Keratinocyte (primary cell): Measurements from ENCODE around the gene SRSF1. TPM values are rescaled to one million over a fixed set of nuclear protein-coding genes. Genes with fewer than 3 reads are reported as not detected.

ENCODE experiments used
- DNase-seq: peaks from one replicate; pipeline ENCODE4 v3.0.0-alpha.2; 2011; ENCODE audit warnings: low read depth, missing footprints, low spot score
- FAIRE-seq: peaks from 2 replicates; lab custom pipeline; 2011; peaks lifted over from hg19 to GRCh38; lab: Jason Lieb, UNC
- H2AFZ ChIP-seq: 2 replicates; pipeline ENCODE4 v1.6.0; 2012; ENCODE audit warnings: low read length, control low read depth, inconsistent platforms; ENCODE audit not compliant: control insufficient read depth
- H3K27ac ChIP-seq: 2 replicates; pipeline ENCODE4 v1.5.1; 2011; ENCODE audit warnings: low read length; ENCODE audit not compliant: control insufficient read depth, insufficient read depth
- H3K27me3 ChIP-seq: 3 replicates; pipeline ENCODE4 v1.6.0; 2011; ENCODE audit warnings: low read length; ENCODE audit not compliant: control insufficient read depth, insufficient read depth; ENCODE audit errors: extremely low read depth
- H3K36me3 ChIP-seq, 2 experiments: 2 replicates in 1 of 2; 3 replicates in 1 of 2; pipeline ENCODE4 v1.5.1; 2011; ENCODE audit warnings: low read length in 2 of 2, mild to moderate bottlenecking in 1 of 2; ENCODE audit not compliant: control insufficient read depth in 2 of 2, insufficient read depth in 2 of 2; ENCODE audit errors: extremely low read depth in 1 of 2
- H3K4me1 ChIP-seq: 3 replicates; pipeline ENCODE4 v1.5.1; 2011; ENCODE audit warnings: low read length; ENCODE audit not compliant: control insufficient read depth, insufficient read depth; ENCODE audit errors: extremely low read depth
- H3K4me2 ChIP-seq: 3 replicates; pipeline ENCODE4 v1.6.0; 2011; ENCODE audit warnings: low read depth, low read length; ENCODE audit not compliant: control insufficient read depth, insufficient read depth; ENCODE audit errors: extremely low read depth
- H3K4me3 ChIP-seq, 3 experiments: fragments of 200-600 bp in 1 of 3; sonication (generic) in 1 of 3; 2 replicates in 2 of 3; 3 replicates in 1 of 3; pipeline ENCODE4 v1.5.1; 2011 to 2016; ENCODE audit warnings: low read length in 3 of 3, mild to moderate bottlenecking in 3 of 3, control low read depth in 2 of 3, inconsistent platforms in 1 of 3, low read depth in 1 of 3, mixed read lengths in 1 of 3, mixed run types in 1 of 3, moderate library complexity in 1 of 3; ENCODE audit not compliant: control insufficient read depth in 2 of 3, insufficient read depth in 2 of 3; ENCODE audit errors: extremely low read depth in 1 of 3
- H3K79me2 ChIP-seq: 2 replicates; pipeline ENCODE4 v1.6.0; 2012; ENCODE audit warnings: low read length; ENCODE audit not compliant: control insufficient read depth, insufficient read depth
- H3K9ac ChIP-seq: 3 replicates; pipeline ENCODE4 v1.6.0; 2011; ENCODE audit warnings: low read length; ENCODE audit not compliant: control insufficient read depth, insufficient read depth; ENCODE audit errors: extremely low read depth
- H3K9me1 ChIP-seq: 3 replicates; pipeline ENCODE4 v1.6.0; 2011; ENCODE audit warnings: low read length; ENCODE audit not compliant: control insufficient read depth, insufficient read depth; ENCODE audit errors: extremely low read depth
- H3K9me3 ChIP-seq: 2 replicates; pipeline ENCODE4 v1.5.1; 2012; ENCODE audit warnings: low read depth, low read length; ENCODE audit not compliant: control insufficient read depth
- H4K20me1 ChIP-seq: 3 replicates; pipeline ENCODE4 v1.6.0; 2011; ENCODE audit warnings: low read length; ENCODE audit not compliant: control insufficient read depth, insufficient read depth; ENCODE audit errors: extremely low read depth
- EZH2 ChIP-seq: IDR thresholded peaks from one replicate; pipeline ENCODE4 v1.6.1; 2012; ENCODE audit warnings: inconsistent platforms, mild to moderate bottlenecking, low read length, moderate library complexity
- dilution Hi-C: fragments of 300-500 bp; cut with MboI; formaldehyde crosslinking; loops from one replicate; pipeline ENCODE4 v1.7.0; 2020; ENCODE audit warnings: low sequenced_read_pairs; ENCODE audit not compliant: extremely low pct_ligation_motif_present
- polyA minus RNA-seq, 3 experiments: library from RNA; depleted of rRNA, polyadenylated mRNA; stranded (reverse); fragments of >200 nt; gene quantifications; 1 replicate in 1 of 3; 2 replicates in 1 of 3; 3 replicates in 1 of 3; pipeline ENCODE4 v1.2.3, GENCODE V29; 2011
- polyA plus RNA-seq, 5 experiments: library from polyadenylated mRNA; depleted of rRNA in 3 of 5; stranded (reverse) in 3 of 5; stranded (forward) in 1 of 5; unstranded in 1 of 5; fragments of >200 nt; gene quantifications; 1 replicate in 1 of 5; 2 replicates in 3 of 5; 3 replicates in 1 of 5; pipeline versions ENCODE4 v1.2.1 to v1.2.3, GENCODE V29; 2011 to 2012; ENCODE audit warnings: missing spikeins in 2 of 5, low read depth in 1 of 5, low replicate concordance in 1 of 5
- TF ChIP-seq, protein P1 (sequence below), 3 experiments: IDR thresholded peaks in 1 of 3; conservative IDR thresholded peaks in 1 of 3; optimal IDR thresholded peaks in 1 of 3; 2 replicates in 2 of 3; 3 replicates in 1 of 3; pipeline versions ENCODE3 to v1.5.1; 2011; ENCODE audit warnings: low read length in 3 of 3, mild to moderate bottlenecking in 3 of 3, moderate library complexity in 2 of 3, control low read depth in 1 of 3, inconsistent platforms in 1 of 3; ENCODE audit not compliant: insufficient read depth in 2 of 3; ENCODE audit errors: extremely low read depth in 1 of 3

Gene SRSF1, protein sequence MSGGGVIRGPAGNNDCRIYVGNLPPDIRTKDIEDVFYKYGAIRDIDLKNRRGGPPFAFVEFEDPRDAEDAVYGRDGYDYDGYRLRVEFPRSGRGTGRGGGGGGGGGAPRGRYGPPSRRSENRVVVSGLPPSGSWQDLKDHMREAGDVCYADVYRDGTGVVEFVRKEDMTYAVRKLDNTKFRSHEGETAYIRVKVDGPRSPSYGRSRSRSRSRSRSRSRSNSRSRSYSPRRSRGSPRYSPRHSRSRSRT
- polyA plus RNA-seq, result 149 to 272 TPM (median 167 TPM) in 3 replicates
- 213 TPM for polyA plus RNA-seq (2011; ENCODE audit: low read depth)
- polyA plus RNA-seq (2011; cell fraction: cytosol; rRNA removed), result 111 and 149 TPM in 2 replicates
- 170 and 203 TPM in 2 replicates for polyA plus RNA-seq (2011; cell fraction: nucleus; rRNA removed)
- 59.2 and 242 TPM in 2 replicates for polyA plus RNA-seq (2012; ENCODE audit: low replicate concordance)
- 172 to 282 TPM (median 183 TPM) in 3 replicates for polyA minus RNA-seq
- polyA minus RNA-seq (2011; cell fraction: cytosol; rRNA and poly(A)+ RNA removed), result 254 TPM
- 194 and 199 TPM in 2 replicates for polyA minus RNA-seq (2011; cell fraction: nucleus; rRNA and poly(A)+ RNA removed)

DNA sequence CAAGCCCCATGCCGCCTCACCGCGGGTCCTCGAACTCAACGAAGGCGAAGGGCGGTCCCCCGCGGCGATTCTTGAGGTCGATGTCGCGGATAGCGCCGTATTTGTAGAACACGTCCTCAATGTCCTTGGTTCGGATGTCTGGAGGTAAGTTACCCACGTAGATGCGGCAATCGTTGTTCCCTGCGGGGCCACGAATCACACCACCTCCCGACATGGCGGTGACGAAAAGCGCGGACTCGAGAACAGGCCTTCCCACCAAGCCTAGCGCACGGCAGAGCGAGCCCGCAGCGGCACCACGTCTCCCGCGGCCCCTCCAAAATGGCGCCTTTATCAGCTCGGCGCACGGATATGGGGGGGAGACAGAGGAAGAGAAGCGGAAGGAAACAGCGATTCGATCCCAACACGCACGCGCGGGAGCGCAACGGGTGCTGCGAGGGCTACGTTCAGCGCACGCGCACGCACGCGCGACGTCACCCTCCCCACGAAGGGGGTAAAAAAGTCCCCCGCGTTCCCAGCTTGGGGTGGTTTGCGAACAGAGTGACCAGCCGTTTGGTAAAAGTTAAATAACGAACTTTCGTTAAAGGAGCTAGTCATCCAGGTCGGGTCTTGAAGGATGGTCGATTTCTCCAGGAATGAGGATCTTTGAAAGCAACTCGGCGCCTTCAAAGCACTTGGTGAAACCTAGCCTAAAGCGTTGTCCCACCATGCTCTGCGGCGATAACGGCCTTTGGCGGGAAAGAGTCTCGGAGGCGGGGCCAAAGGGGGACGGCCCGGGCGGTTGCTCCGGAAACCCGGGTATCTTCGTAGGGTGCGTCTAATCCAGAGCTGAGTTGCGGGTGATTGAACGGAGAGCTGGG is at the start of gene SRSF1:
Gene SRSF1, minus strand, starts transcription at position 323 of the 857 bp plus-strand sequence. Its CDS starts 109 bp downstream, at position 214.
- Histone ChIP-seq H3K4me3 (peak within 1 kb of the TSS; percentile 98 to 99 (median 99)), H4K20me1 (peaks cover 25% of the 10 kb centered on the region), H3K9ac (peak within 1 kb of the TSS; percentile 100), H3K79me2 (peaks cover 49% of the 10 kb centered on the region), H3K4me2 (peak within 1 kb of the TSS; percentile 100), H3K4me1 (peaks cover 42% of the 10 kb centered on the region), H3K36me3 (peaks cover 15 to 36% of the 10 kb centered on the region in 2 experiments), H3K27ac (peak within 1 kb of the TSS; percentile 99), H3K9me1 (no peaks in the 10 kb centered on the region), H2AFZ (peak within 1 kb of the TSS; percentile 99), H3K27me3 (no peaks in the 10 kb centered on the region), H3K9me3 (no peaks in the 10 kb centered on the region)
- dilution Hi-C loops, result no loop called here
- TF ChIP-seq, protein P1, sequence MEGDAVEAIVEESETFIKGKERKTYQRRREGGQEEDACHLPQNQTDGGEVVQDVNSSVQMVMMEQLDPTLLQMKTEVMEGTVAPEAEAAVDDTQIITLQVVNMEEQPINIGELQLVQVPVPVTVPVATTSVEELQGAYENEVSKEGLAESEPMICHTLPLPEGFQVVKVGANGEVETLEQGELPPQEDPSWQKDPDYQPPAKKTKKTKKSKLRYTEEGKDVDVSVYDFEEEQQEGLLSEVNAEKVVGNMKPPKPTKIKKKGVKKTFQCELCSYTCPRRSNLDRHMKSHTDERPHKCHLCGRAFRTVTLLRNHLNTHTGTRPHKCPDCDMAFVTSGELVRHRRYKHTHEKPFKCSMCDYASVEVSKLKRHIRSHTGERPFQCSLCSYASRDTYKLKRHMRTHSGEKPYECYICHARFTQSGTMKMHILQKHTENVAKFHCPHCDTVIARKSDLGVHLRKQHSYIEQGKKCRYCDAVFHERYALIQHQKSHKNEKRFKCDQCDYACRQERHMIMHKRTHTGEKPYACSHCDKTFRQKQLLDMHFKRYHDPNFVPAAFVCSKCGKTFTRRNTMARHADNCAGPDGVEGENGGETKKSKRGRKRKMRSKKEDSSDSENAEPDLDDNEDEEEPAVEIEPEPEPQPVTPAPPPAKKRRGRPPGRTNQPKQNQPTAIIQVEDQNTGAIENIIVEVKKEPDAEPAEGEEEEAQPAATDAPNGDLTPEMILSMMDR (optimal IDR thresholded peaks at IDR 0.05 in 1 of 3, IDR thresholded peaks at IDR 0.05 in 1 of 3, conservative IDR thresholded peaks at IDR 0.05 in 1 of 3; ENCODE audit: extremely low read depth in 1 of 3, insufficient read depth in 2 of 3, low read length in 3 of 3), result no peak
- TF ChIP-seq EZH2, result no peak
- DNase-seq, result peak; percentile 77
- no peak for FAIRE-seq

DNA sequence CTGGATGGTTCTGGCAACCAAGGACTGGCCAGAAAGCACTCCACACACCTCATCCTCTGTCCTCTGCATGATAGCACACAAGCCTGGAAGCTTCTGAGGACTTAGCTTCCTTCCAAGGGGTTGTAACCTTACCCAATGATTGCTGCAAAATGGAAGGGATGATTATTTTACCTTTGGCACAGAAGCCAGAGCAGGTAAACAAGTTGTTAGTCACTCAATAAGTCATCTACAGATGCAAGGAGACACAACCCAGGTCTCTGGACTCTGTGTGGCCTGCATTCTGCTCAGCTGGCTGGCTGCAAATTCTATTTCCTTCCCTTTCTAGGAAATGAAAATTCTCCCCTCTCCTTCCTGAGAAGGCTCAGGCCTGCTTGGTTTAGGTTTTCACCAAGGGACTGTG is 49.4 kb upstream of the SRSF1 start:
- H3K27me3 ChIP-seq, result peaks cover 11% of the 10 kb centered on the region
- FAIRE-seq (no peak), DNase-seq (no peak)
- no peak overlapping the region for H3K4me3 ChIP-seq
- no peaks in the 10 kb centered on the region for H4K20me1 ChIP-seq
- TF ChIP-seq EZH2, result no peak
- TF ChIP-seq, protein P1 (optimal IDR thresholded peaks at IDR 0.05 in 1 of 3, IDR thresholded peaks at IDR 0.05 in 1 of 3, conservative IDR thresholded peaks at IDR 0.05 in 1 of 3; ENCODE audit: extremely low read depth in 1 of 3, insufficient read depth in 2 of 3, low read length in 3 of 3), result no peak
- H3K27ac ChIP-seq, result no peak overlapping the region
- no peaks in the 10 kb centered on the region for H3K9me3 ChIP-seq
- dilution Hi-C loops, result no loop called here
- no peaks in the 10 kb centered on the region for H3K9me1 ChIP-seq
- H3K4me1 ChIP-seq, result peaks cover 6% of the 10 kb centered on the region
- H3K36me3 ChIP-seq, result no peaks in the 10 kb centered on the region
- H2AFZ ChIP-seq, result no peak overlapping the region
- no peak overlapping the region for H3K4me2 ChIP-seq
- no peaks in the 10 kb centered on the region for H3K79me2 ChIP-seq
- H3K9ac ChIP-seq, result no peak overlapping the region
